SK-N-SH treated with all-trans-retinoic acid at 6 μM for 48 hours (cell line): ENCODE results near the gene PICK1.

Experiments
- ATAC-seq: fragments of 200-7000 bp; cut with Tn5 transposase; 3 replicates; pipeline ENCODE4 v1.9.1; 2020; ENCODE audit warnings: mild to moderate bottlenecking, moderate library complexity
- ARNTL ChIP-seq: fragments of 450-650 bp; formaldehyde crosslinking; IDR thresholded peaks from 2 replicates; pipeline ENCODE4 v1.5.0; 2020; ENCODE audit warnings: low read depth, mild to moderate bottlenecking, moderate library complexity, borderline replicate concordance
- BACH2 ChIP-seq: fragments of 250-450 bp; sonication (Bioruptor Pico); IDR thresholded peaks from 2 replicates; pipeline ENCODE4 v1.9.0; 2021; ENCODE audit warnings: mild to moderate bottlenecking, borderline replicate concordance
- CSDC2 ChIP-seq: fragments of 250-450 bp; sonication (Bioruptor Pico); IDR thresholded peaks from 2 replicates; pipeline ENCODE4 v1.5.0; 2020; ENCODE audit warnings: mild to moderate bottlenecking, moderate library complexity
- ESRRG ChIP-seq: fragments of 250-450 bp; sonication (Bioruptor Pico); IDR thresholded peaks from 2 replicates; pipeline ENCODE4 v1.6.1; 2021; ENCODE audit warnings: mild to moderate bottlenecking
- GLIS3 ChIP-seq: fragments of 250-450 bp; sonication (Bioruptor Pico); IDR thresholded peaks from 2 replicates; pipeline ENCODE4 v1.5.0; 2020; ENCODE audit warnings: mild to moderate bottlenecking, moderate library complexity
- ISL1 ChIP-seq: fragments of 250-450 bp; sonication (Bioruptor Pico); IDR thresholded peaks from 2 replicates; pipeline ENCODE4 v2.1.2; 2022; ENCODE audit warnings: mild to moderate bottlenecking, moderate library complexity
- OSR1 ChIP-seq: fragments of 250-450 bp; sonication (Bioruptor Pico); IDR thresholded peaks from 2 replicates; pipeline ENCODE4 v1.8.0; 2022; ENCODE audit warnings: moderate library complexity, mild to moderate bottlenecking, inconsistent platforms
- PPARA ChIP-seq: fragments of 250-450 bp; sonication (Bioruptor Pico); IDR thresholded peaks from 2 replicates; pipeline ENCODE4 v1.5.0; 2020; ENCODE audit warnings: mild to moderate bottlenecking, borderline replicate concordance
- RARB ChIP-seq: fragments of 250-450 bp; sonication (Bioruptor Pico); IDR thresholded peaks from 2 replicates; pipeline ENCODE4 v1.8.0; 2021; ENCODE audit warnings: mild to moderate bottlenecking, moderate library complexity
- SNAI2 ChIP-seq: fragments of 250-450 bp; sonication (Bioruptor Pico); IDR thresholded peaks from 2 replicates; pipeline ENCODE4 v1.5.0; 2020; ENCODE audit warnings: mild to moderate bottlenecking, moderate library complexity
- TCF4 ChIP-seq: fragments of 250-450 bp; sonication (Bioruptor Pico); IDR thresholded peaks from 2 replicates; pipeline ENCODE4 v1.8.0; 2021; ENCODE audit warnings: mild to moderate bottlenecking, moderate library complexity, borderline replicate concordance
- TOX ChIP-seq: fragments of 250-450 bp; sonication (Bioruptor Pico); IDR thresholded peaks from 2 replicates; pipeline ENCODE4 v1.8.0; 2021; ENCODE audit warnings: mild to moderate bottlenecking, moderate library complexity, borderline replicate concordance
- ZC3H10 ChIP-seq: fragments of 250-450 bp; sonication (Bioruptor Pico); IDR thresholded peaks from 2 replicates; pipeline ENCODE4 v1.5.1; 2021; ENCODE audit warnings: mild to moderate bottlenecking, moderate library complexity
- ZFP3 ChIP-seq: fragments of 250-450 bp; sonication (Bioruptor Pico); IDR thresholded peaks from 2 replicates; pipeline ENCODE4 v1.5.0; 2020; ENCODE audit warnings: mild to moderate bottlenecking, moderate library complexity
- ZFP30 ChIP-seq: fragments of 450-650 bp; formaldehyde crosslinking; IDR thresholded peaks from 2 replicates; pipeline ENCODE4 v1.5.0; 2022; ENCODE audit warnings: mild to moderate bottlenecking, moderate library complexity
- ZNF565 ChIP-seq: fragments of 450-650 bp; formaldehyde crosslinking; conservative IDR thresholded peaks from 2 replicates; pipeline ENCODE4 v1.5.0; 2020; ENCODE audit warnings: low read depth, mild to moderate bottlenecking, moderate library complexity
- ZNF70 ChIP-seq: fragments of 450-650 bp; formaldehyde crosslinking; IDR thresholded peaks from 2 replicates; pipeline ENCODE4 v1.5.0; 2020; ENCODE audit warnings: mild to moderate bottlenecking, moderate library complexity
- ZNF8 ChIP-seq: fragments of 450-650 bp; formaldehyde crosslinking; IDR thresholded peaks from 2 replicates; pipeline ENCODE4 v1.5.0; 2020; ENCODE audit warnings: mild to moderate bottlenecking, moderate library complexity
- TF ChIP-seq, protein P1 (sequence below): fragments of 250-450 bp; sonication (Bioruptor Pico); IDR thresholded peaks from 2 replicates; pipeline ENCODE4 v1.5.1; 2021; ENCODE audit warnings: mild to moderate bottlenecking, moderate library complexity
- TF ChIP-seq, protein P2 (sequence below): fragments of 250-450 bp; sonication (Bioruptor Pico); IDR thresholded peaks from 2 replicates; pipeline ENCODE4 v1.8.0; 2020; ENCODE audit warnings: mild to moderate bottlenecking, moderate library complexity, borderline replicate concordance
- TF ChIP-seq, protein P3 (sequence below): fragments of 250-450 bp; sonication (Bioruptor Pico); IDR thresholded peaks from 2 replicates; pipeline ENCODE4 v1.8.0; 2021; ENCODE audit warnings: low read depth, mild to moderate bottlenecking, moderate library complexity, borderline replicate concordance
- TF ChIP-seq, protein P4 (sequence below): fragments of 250-450 bp; sonication (Bioruptor Pico); IDR thresholded peaks from 2 replicates; pipeline ENCODE4 v1.5.1; 2020; ENCODE audit warnings: low read depth, mild to moderate bottlenecking, moderate library complexity

Gene PICK1

DNA sequence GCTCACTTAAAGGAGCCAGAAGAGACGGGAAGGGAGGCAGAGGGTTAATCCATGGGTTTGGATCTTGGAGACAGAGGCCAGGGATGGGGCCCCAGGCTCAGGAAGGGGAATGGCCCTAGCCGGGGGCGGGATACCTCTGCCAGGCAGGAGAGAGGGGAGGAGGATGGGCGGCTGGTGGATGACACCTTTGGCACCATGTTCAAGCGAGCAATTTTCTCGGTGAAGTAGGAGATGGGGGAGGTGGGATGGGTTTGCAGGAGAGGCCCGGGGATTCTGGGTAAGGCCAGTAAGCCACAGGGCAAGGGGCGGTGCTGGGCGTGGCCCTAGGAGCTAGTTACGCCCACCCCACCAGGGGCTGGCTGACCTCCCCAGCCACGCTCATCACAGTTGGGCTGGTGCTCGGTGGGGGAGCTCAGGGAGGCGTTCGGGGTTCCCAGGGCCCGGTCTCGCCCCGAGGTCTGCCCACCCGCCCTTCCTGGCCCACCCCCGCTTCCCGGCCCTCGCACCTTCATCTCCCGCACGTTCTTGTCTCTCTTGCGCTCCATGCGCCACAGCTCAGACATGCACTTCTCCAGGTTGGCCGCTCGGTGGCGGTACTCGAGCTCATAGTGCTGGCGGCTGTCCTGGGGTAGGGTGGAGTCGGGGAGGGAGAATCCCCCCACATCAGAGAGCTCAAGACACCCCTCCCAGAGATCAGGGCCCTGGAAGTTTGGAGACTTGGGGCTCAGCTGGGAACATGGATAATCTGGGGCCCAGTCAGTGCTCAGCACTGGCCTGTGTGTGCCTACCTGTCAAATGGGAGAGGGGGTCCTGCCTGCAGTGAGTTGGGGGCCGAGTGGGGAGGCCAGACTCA lies 40.6 kb downstream of the PICK1 start:
- ATAC-seq = no peak
- TF ChIP-seq SNAI2 (CRISPR knock-in tag) (no peak), ARNTL (CRISPR knock-in tag) (no peak), PPARA (no peak), ZFP30 (CRISPR knock-in tag) (no peak), CSDC2 (CRISPR knock-in tag) (no peak), ISL1 (CRISPR knock-in tag) (no peak), ZNF8 (CRISPR knock-in tag) (no peak), ZNF70 (CRISPR knock-in tag) (no peak), OSR1 (no peak), TCF4 (CRISPR knock-in tag) (no peak), BACH2 (CRISPR knock-in tag) (no peak), ESRRG (CRISPR knock-in tag) (no peak), RARB (CRISPR knock-in tag) (no peak), TOX (CRISPR knock-in tag) (no peak), ZFP3 (no peak)
- TF ChIP-seq, protein P1, sequence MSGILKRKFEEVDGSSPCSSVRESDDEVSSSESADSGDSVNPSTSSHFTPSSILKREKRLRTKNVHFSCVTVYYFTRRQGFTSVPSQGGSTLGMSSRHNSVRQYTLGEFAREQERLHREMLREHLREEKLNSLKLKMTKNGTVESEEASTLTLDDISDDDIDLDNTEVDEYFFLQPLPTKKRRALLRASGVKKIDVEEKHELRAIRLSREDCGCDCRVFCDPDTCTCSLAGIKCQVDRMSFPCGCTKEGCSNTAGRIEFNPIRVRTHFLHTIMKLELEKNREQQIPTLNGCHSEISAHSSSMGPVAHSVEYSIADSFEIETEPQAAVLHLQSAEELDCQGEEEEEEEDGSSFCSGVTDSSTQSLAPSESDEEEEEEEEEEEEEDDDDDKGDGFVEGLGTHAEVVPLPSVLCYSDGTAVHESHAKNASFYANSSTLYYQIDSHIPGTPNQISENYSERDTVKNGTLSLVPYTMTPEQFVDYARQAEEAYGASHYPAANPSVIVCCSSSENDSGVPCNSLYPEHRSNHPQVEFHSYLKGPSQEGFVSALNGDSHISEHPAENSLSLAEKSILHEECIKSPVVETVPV (CRISPR knock-in tag) = no peak
- TF ChIP-seq, protein P2, sequence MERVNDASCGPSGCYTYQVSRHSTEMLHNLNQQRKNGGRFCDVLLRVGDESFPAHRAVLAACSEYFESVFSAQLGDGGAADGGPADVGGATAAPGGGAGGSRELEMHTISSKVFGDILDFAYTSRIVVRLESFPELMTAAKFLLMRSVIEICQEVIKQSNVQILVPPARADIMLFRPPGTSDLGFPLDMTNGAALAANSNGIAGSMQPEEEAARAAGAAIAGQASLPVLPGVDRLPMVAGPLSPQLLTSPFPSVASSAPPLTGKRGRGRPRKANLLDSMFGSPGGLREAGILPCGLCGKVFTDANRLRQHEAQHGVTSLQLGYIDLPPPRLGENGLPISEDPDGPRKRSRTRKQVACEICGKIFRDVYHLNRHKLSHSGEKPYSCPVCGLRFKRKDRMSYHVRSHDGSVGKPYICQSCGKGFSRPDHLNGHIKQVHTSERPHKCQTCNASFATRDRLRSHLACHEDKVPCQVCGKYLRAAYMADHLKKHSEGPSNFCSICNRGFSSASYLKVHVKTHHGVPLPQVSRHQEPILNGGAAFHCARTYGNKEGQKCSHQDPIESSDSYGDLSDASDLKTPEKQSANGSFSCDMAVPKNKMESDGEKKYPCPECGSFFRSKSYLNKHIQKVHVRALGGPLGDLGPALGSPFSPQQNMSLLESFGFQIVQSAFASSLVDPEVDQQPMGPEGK (CRISPR knock-in tag) = no peak
- TF ChIP-seq, protein P3, sequence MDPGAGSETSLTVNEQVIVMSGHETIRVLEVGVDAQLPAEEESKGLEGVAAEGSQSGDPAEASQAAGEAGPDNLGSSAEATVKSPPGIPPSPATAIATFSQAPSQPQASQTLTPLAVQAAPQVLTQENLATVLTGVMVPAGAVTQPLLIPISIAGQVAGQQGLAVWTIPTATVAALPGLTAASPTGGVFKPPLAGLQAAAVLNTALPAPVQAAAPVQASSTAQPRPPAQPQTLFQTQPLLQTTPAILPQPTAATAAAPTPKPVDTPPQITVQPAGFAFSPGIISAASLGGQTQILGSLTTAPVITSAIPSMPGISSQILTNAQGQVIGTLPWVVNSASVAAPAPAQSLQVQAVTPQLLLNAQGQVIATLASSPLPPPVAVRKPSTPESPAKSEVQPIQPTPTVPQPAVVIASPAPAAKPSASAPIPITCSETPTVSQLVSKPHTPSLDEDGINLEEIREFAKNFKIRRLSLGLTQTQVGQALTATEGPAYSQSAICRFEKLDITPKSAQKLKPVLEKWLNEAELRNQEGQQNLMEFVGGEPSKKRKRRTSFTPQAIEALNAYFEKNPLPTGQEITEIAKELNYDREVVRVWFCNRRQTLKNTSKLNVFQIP = no peak
- TF ChIP-seq, protein P4, sequence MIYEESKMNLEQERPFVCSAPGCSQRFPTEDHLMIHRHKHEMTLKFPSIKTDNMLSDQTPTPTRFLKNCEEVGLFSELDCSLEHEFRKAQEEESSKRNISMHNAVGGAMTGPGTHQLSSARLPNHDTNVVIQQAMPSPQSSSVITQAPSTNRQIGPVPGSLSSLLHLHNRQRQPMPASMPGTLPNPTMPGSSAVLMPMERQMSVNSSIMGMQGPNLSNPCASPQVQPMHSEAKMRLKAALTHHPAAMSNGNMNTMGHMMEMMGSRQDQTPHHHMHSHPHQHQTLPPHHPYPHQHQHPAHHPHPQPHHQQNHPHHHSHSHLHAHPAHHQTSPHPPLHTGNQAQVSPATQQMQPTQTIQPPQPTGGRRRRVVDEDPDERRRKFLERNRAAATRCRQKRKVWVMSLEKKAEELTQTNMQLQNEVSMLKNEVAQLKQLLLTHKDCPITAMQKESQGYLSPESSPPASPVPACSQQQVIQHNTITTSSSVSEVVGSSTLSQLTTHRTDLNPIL (CRISPR knock-in tag) = no peak

DNA sequence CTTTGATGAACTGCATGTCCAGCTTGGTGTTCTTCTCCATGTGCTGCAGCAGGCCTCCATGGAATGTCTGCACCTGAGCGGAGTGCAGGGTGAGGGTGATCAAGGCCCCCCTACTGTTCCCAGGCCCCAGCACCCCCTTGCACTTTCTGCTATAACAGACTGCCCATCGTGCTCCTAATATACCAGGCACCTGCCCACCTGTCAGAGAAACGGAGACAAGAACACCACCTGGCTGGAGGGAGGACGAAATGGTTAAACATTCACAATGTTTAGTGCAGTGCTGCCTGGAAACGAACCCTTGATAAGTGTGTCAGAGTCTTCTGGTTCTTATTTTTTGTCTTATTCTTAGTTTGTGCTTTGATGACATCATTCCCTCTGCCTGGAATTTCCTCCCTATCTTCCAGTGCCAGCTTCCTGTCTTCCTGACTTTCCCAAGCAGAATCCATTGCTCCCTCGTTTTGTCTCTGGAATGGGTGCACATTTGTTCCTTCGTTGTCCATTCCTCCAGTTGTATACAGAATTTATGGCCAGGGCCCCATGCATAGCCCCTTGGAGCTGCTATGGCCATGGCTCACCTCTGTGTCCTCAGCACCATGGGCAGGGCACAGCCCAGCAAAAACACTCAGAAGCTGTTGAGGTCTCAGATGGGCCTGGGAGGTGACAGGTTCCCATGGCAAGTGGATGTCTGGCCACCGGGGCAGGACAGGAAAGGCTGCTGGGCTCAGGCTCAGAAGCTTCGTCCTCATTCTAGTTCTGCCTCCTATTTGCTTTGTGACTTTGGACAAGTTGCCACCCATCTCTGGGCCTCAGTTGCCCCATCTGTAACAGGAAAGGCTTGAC lies 41.4 kb downstream of the PICK1 start:
- peak; percentile 47; the same call in 2 of the 3 replicates for ATAC-seq
- TF ChIP-seq, protein P4 (CRISPR knock-in tag) = no peak
- TF ChIP-seq ISL1 (CRISPR knock-in tag) = no peak

DNA sequence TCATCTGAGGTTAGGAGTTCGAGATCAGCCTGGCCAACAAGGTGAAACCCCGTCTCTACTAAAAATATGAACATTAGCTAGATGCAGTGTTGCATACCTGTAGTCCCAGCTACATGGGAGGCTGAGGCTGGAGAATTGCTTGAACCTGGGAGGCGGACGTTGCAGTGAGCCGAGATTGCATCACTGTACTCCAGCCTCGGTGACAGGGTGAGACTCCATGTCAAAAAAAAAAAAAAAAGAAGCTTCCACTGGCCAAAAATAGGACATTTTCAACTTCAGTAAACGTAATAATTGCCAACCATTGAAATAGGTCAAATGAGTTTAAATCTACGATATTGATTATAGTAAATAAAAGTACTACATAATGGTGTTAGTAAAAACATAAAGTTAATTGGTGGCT lies 46.4 kb downstream of the PICK1 start:
- ATAC-seq = no peak
- TF ChIP-seq, protein P2 (CRISPR knock-in tag) = no peak
- TF ChIP-seq, protein P4 (CRISPR knock-in tag) = no peak
- no peak for TF ChIP-seq BACH2 (CRISPR knock-in tag)
- TF ChIP-seq GLIS3 (CRISPR knock-in tag) = no peak
- TF ChIP-seq OSR1 = no peak
- TF ChIP-seq, protein P3 = no peak
- TF ChIP-seq ZC3H10 (CRISPR knock-in tag) = no peak
- no peak for TF ChIP-seq ZNF8 (CRISPR knock-in tag)
- TF ChIP-seq ZFP30 (CRISPR knock-in tag) = no peak
- TF ChIP-seq ZNF70 (CRISPR knock-in tag) = no peak
- no peak for TF ChIP-seq SNAI2 (CRISPR knock-in tag)
- TF ChIP-seq RARB (CRISPR knock-in tag) = no peak
- TF ChIP-seq PPARA = no peak
- TF ChIP-seq ARNTL (CRISPR knock-in tag) = no peak
- TF ChIP-seq ZNF565 = no peak
- TF ChIP-seq CSDC2 (CRISPR knock-in tag) = no peak
- TF ChIP-seq ESRRG (CRISPR knock-in tag) = no peak
